Glutamatergic neuron (in vitro differentiated cells): Measurements from ENCODE around the gene CNBD2. TPM values are rescaled to one million over a fixed set of nuclear protein-coding genes. Genes with fewer than 3 reads are reported as not detected.

Experiments
- DNase-seq: peaks from one replicate; pipeline ENCODE4 v3.0.0; 2022
- H3K27ac Mint-ChIP-seq: one replicate; pipeline ENCODE4 v1.8.0; 2020; ENCODE audit warnings: mild to moderate bottlenecking, mixed read lengths, inconsistent platforms; ENCODE audit not compliant: unreplicated experiment
- H3K27me3 Mint-ChIP-seq: one replicate; pipeline ENCODE4 v1.8.0; 2020; ENCODE audit warnings: mild to moderate bottlenecking, moderate library complexity, mixed read lengths, inconsistent platforms; ENCODE audit not compliant: unreplicated experiment
- H3K36me3 Mint-ChIP-seq: one replicate; pipeline ENCODE4 v1.8.0; 2020; ENCODE audit warnings: mild to moderate bottlenecking, mixed read lengths, inconsistent platforms; ENCODE audit not compliant: unreplicated experiment
- H3K4me1 Mint-ChIP-seq: one replicate; pipeline ENCODE4 v1.8.0; 2020; ENCODE audit warnings: mild to moderate bottlenecking, low read depth, mixed read lengths, inconsistent platforms; ENCODE audit not compliant: unreplicated experiment
- H3K4me3 Mint-ChIP-seq: one replicate; pipeline ENCODE4 v1.8.0; 2020; ENCODE audit warnings: mild to moderate bottlenecking, mixed read lengths, inconsistent platforms; ENCODE audit not compliant: unreplicated experiment
- H3K9me3 Mint-ChIP-seq: one replicate; pipeline ENCODE4 v1.8.0; 2020; ENCODE audit warnings: mild to moderate bottlenecking, moderate library complexity, mixed read lengths, inconsistent platforms; ENCODE audit not compliant: unreplicated experiment
- CTCF ChIP-seq: fragments of 200-600 bp; sonication (generic); IDR thresholded peaks from one replicate; pipeline ENCODE4 v1.5.0; 2021; ENCODE audit not compliant: partially characterized antibody, unreplicated experiment
- total RNA-seq: library from RNA; stranded (reverse); fragmentation: NEBNext Ultra II Directional; extraction: Animal tissue kit (Norgen Biotek cat#: 25700); gene quantifications from one replicate; pipeline ENCODE4 v1.2.1, GENCODE V29; 2021; ENCODE audit not compliant: unreplicated experiment

Gene CNBD2
- total RNA-seq, 1 donor from 2014 or later = 4.7 TPM

GRCh38 chr20:36034875-36035274 lies 66.5 kb downstream of the CNBD2 start:
- DNase-seq = no peak
- Mint-ChIP-seq H3K9me3 (no peaks in the 10 kb centered on the region), H3K27me3 (no peaks in the 10 kb centered on the region), H3K27ac (no peak overlapping the region), H3K4me1 (no peaks in the 10 kb centered on the region), H3K36me3 (no peaks in the 10 kb centered on the region), H3K4me3 (no peak overlapping the region)
- TF ChIP-seq CTCF = no peak

- no peaks in the 10 kb centered on the region for H3K4me1 Mint-ChIP-seq
- no peaks in the 10 kb centered on the region for H3K27me3 Mint-ChIP-seq
- no peak for DNase-seq
- TF ChIP-seq CTCF = no peak
- H3K4me3 Mint-ChIP-seq = no peak overlapping the region
- no peaks in the 10 kb centered on the region for H3K9me3 Mint-ChIP-seq
- H3K36me3 Mint-ChIP-seq = no peaks in the 10 kb centered on the region
- no peak overlapping the region for H3K27ac Mint-ChIP-seq
Measured at GRCh38 chr20:36035745-36036144, 67.4 kb downstream of the CNBD2 start.

- Mint-ChIP-seq H3K4me3 (no peak overlapping the region), H3K4me1 (no peaks in the 10 kb centered on the region), H3K9me3 (peaks cover 2% of the 10 kb centered on the region), H3K27ac (no peak overlapping the region), H3K36me3 (peaks cover 6% of the 10 kb centered on the region), H3K27me3 (no peaks in the 10 kb centered on the region)
- no peak for DNase-seq
- no peak for TF ChIP-seq CTCF
Measured at GRCh38 chr20:36036688-36037087, 68.3 kb downstream of the CNBD2 start.

GRCh38 chr20:36040571-36040970 lies 72.2 kb downstream of the CNBD2 start:
- Mint-ChIP-seq H3K4me1 (no peaks in the 10 kb centered on the region), H3K27ac (no peak overlapping the region), H3K27me3 (no peaks in the 10 kb centered on the region), H3K4me3 (no peak overlapping the region), H3K36me3 (peaks cover 9% of the 10 kb centered on the region), H3K9me3 (peaks cover 2% of the 10 kb centered on the region)
- no peak for TF ChIP-seq CTCF
- no peak for DNase-seq

- Mint-ChIP-seq H3K27ac (no peak overlapping the region), H3K4me3 (no peak overlapping the region)
Measured at GRCh38 chr20:36043441-36043840, 75.1 kb downstream of the CNBD2 start.

More at GRCh38 chr20:36043441-36043840, 75.1 kb downstream of the CNBD2 start:
- H3K27me3 Mint-ChIP-seq = no peaks in the 10 kb centered on the region
- peaks cover 9% of the 10 kb centered on the region for H3K36me3 Mint-ChIP-seq
- no peak for TF ChIP-seq CTCF
- no peak for DNase-seq
- H3K4me1 Mint-ChIP-seq = peaks cover 7% of the 10 kb centered on the region
- peaks cover 2% of the 10 kb centered on the region for H3K9me3 Mint-ChIP-seq
